HG03439 (cell line): Measurements from ENCODE around the gene MX2.
"Not testable (repeated sequence)": the region's sequence is repeated elsewhere in the genome, so short reads cannot be mapped to it uniquely, and the experiment has no call there.

Experiments used
- ATAC-seq: cut with Tn5 transposase; IDR thresholded peaks from one replicate; pipeline ENCODE4 v1.9.1; 2021; ENCODE audit warnings: mild to moderate bottlenecking, moderate library complexity; ENCODE audit not compliant: unreplicated experiment

Gene MX2

GRCh38 chr21:41410767-41411448 is 49.1 kb downstream of the MX2 start:
- no peak for ATAC-seq

- peak; percentile 54 for ATAC-seq
These were observed 49.7 kb downstream of the MX2 start for GRCh38 chr21:41411449-41412089.

GRCh38 chr21:41417505-41417904 is 55.7 kb downstream of the MX2 start:
- ATAC-seq = not testable (repeated sequence)

GRCh38 chr21:41418393-41418792 is 56.6 kb downstream of the MX2 start:
- no peak for ATAC-seq

GRCh38 chr21:41418956-41419680 is 57.3 kb downstream of the MX2 start:
- ATAC-seq = no peak

GRCh38 chr21:41419921-41420862 is 58.4 kb downstream of the MX2 start:
- ATAC-seq = no peak

- not testable (repeated sequence) for ATAC-seq
These were observed 59.2 kb downstream of the MX2 start for GRCh38 chr21:41420998-41421397.

GRCh38 chr21:41422546-41423304 is 60.9 kb downstream of the MX2 start:
- no peak for ATAC-seq

- not testable (repeated sequence) for ATAC-seq
These were observed 61.4 kb downstream of the MX2 start for GRCh38 chr21:41423305-41423636.

GRCh38 chr21:41425588-41425953 is 63.7 kb downstream of the MX2 start:
- no peak for ATAC-seq

GRCh38 chr21:41425954-41426675 is 64.3 kb downstream of the MX2 start, which contains the start of gene MX1:
MX1 (plus strand) TSS chr21:41426239; CDS start chr21:41432071, 5,832 bp downstream.
- ATAC-seq = peak; percentile 83

- ATAC-seq = peak; percentile 16
These were observed 65.0 kb downstream of the MX2 start for GRCh38 chr21:41426676-41427404.

- ATAC-seq = no peak
These were observed 65.7 kb downstream of the MX2 start for GRCh38 chr21:41427556-41427955.

GRCh38 chr21:41428311-41428710 is 66.5 kb downstream of the MX2 start:
- no peak for ATAC-seq

GRCh38 chr21:41428847-41429246 is 67.0 kb downstream of the MX2 start:
- no peak for ATAC-seq

- no peak for ATAC-seq
These were observed 67.5 kb downstream of the MX2 start for GRCh38 chr21:41429305-41429704.

GRCh38 chr21:41429925-41430491 is 68.2 kb downstream of the MX2 start:
- ATAC-seq = no peak

- peak; percentile 63 for ATAC-seq
These were observed 70.1 kb downstream of the MX2 start for GRCh38 chr21:41431788-41432548.
